ENCODE measurements around the gene VIPR1.

DNA sequence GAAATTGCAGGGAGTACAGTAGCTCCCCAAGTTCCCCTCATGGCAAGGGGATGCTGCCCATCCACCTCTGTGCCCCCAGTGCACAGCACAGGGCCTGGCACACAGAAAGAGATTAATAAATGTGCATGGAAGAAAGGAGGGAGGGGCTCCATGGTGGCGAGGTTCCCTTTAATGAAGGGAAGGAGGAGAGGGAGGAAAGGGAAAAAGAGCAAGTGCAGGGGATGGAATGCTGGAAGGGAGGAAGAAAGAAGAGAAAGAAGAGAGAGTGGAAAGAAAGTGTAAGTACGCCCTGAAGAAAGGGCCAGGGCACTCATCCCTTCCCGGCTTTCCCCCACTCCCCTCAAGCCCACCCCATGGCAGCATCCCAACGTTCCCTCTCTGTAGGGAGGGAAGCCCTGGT is 1.5 kb upstream of the VIPR1 start:
- TF ChIP-seq, protein P1, sequence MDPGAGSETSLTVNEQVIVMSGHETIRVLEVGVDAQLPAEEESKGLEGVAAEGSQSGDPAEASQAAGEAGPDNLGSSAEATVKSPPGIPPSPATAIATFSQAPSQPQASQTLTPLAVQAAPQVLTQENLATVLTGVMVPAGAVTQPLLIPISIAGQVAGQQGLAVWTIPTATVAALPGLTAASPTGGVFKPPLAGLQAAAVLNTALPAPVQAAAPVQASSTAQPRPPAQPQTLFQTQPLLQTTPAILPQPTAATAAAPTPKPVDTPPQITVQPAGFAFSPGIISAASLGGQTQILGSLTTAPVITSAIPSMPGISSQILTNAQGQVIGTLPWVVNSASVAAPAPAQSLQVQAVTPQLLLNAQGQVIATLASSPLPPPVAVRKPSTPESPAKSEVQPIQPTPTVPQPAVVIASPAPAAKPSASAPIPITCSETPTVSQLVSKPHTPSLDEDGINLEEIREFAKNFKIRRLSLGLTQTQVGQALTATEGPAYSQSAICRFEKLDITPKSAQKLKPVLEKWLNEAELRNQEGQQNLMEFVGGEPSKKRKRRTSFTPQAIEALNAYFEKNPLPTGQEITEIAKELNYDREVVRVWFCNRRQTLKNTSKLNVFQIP (CRISPR knock-in tag; IDR thresholded peaks at IDR 0.05; ENCODE audit: borderline replicate concordance, low read depth): no peak
- no peak for TF ChIP-seq SNAI2 (CRISPR knock-in tag; IDR thresholded peaks at IDR 0.05)
- no peak for TF ChIP-seq ZFP30 (CRISPR knock-in tag; IDR thresholded peaks at IDR 0.05)
- no peak for TF ChIP-seq CSDC2 (CRISPR knock-in tag; IDR thresholded peaks at IDR 0.05)
- no peak for TF ChIP-seq ZC3H10 (CRISPR knock-in tag; IDR thresholded peaks at IDR 0.05)
- TF ChIP-seq, protein P2, sequence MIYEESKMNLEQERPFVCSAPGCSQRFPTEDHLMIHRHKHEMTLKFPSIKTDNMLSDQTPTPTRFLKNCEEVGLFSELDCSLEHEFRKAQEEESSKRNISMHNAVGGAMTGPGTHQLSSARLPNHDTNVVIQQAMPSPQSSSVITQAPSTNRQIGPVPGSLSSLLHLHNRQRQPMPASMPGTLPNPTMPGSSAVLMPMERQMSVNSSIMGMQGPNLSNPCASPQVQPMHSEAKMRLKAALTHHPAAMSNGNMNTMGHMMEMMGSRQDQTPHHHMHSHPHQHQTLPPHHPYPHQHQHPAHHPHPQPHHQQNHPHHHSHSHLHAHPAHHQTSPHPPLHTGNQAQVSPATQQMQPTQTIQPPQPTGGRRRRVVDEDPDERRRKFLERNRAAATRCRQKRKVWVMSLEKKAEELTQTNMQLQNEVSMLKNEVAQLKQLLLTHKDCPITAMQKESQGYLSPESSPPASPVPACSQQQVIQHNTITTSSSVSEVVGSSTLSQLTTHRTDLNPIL (CRISPR knock-in tag; IDR thresholded peaks at IDR 0.05; ENCODE audit: low read depth): no peak
- TF ChIP-seq, protein P3, sequence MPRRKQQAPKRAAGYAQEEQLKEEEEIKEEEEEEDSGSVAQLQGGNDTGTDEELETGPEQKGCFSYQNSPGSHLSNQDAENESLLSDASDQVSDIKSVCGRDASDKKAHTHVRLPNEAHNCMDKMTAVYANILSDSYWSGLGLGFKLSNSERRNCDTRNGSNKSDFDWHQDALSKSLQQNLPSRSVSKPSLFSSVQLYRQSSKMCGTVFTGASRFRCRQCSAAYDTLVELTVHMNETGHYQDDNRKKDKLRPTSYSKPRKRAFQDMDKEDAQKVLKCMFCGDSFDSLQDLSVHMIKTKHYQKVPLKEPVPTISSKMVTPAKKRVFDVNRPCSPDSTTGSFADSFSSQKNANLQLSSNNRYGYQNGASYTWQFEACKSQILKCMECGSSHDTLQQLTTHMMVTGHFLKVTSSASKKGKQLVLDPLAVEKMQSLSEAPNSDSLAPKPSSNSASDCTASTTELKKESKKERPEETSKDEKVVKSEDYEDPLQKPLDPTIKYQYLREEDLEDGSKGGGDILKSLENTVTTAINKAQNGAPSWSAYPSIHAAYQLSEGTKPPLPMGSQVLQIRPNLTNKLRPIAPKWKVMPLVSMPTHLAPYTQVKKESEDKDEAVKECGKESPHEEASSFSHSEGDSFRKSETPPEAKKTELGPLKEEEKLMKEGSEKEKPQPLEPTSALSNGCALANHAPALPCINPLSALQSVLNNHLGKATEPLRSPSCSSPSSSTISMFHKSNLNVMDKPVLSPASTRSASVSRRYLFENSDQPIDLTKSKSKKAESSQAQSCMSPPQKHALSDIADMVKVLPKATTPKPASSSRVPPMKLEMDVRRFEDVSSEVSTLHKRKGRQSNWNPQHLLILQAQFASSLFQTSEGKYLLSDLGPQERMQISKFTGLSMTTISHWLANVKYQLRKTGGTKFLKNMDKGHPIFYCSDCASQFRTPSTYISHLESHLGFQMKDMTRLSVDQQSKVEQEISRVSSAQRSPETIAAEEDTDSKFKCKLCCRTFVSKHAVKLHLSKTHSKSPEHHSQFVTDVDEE (CRISPR knock-in tag; IDR thresholded peaks at IDR 0.05): no peak

Data from SK-N-SH treated with all-trans-retinoic acid at 6 μM for 48 hours (cell line).